Esophagus muscularis mucosa (tissue), 3 donors: ENCODE data around the gene COPG2.
A peak's percentile ranks its signal among the peaks of the same experiment; 100 is the strongest.

Source experiments
- POLR2A ChIP-seq: fragments of 450-650 bp; IDR thresholded peaks from one replicate; pipeline ENCODE4 v1.6.1; 2017; ENCODE audit warnings: antibody characterized with exemption, moderate library complexity, mild to moderate bottlenecking, low read depth
- TF ChIP-seq, protein P1 (sequence below), 3 experiments: fragments of 200-600 bp in 2 of 3; fragments of 450-650 bp in 1 of 3; sonication (generic) in 2 of 3; IDR thresholded peaks; one replicate each; pipeline ENCODE4 v1.5.1; 2017 to 2019; ENCODE audit warnings: antibody characterized with exemption in 3 of 3, mild to moderate bottlenecking in 2 of 3, moderate library complexity in 1 of 3

- TF ChIP-seq POLR2A, result no peak
- TF ChIP-seq, protein P1, sequence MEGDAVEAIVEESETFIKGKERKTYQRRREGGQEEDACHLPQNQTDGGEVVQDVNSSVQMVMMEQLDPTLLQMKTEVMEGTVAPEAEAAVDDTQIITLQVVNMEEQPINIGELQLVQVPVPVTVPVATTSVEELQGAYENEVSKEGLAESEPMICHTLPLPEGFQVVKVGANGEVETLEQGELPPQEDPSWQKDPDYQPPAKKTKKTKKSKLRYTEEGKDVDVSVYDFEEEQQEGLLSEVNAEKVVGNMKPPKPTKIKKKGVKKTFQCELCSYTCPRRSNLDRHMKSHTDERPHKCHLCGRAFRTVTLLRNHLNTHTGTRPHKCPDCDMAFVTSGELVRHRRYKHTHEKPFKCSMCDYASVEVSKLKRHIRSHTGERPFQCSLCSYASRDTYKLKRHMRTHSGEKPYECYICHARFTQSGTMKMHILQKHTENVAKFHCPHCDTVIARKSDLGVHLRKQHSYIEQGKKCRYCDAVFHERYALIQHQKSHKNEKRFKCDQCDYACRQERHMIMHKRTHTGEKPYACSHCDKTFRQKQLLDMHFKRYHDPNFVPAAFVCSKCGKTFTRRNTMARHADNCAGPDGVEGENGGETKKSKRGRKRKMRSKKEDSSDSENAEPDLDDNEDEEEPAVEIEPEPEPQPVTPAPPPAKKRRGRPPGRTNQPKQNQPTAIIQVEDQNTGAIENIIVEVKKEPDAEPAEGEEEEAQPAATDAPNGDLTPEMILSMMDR (IDR thresholded peaks at IDR 0.05), result peak; percentile 39 to 52 (median 41)
Observed at GRCh38 chr7:130490888-130491804, 177.4 kb downstream of the COPG2 start.
